ENCODE data around the gene TCF4. TPM values are rescaled to one million over a fixed set of nuclear protein-coding genes. Genes with fewer than 3 reads are reported as not detected.

Gene TCF4
- polyA plus RNA-seq, 1 donor, result 77.2 TPM

GRCh38 chr18:55385770-55386169, 202.2 kb downstream of the TCF4 start:
- DNase-seq, result no peak

DNA sequence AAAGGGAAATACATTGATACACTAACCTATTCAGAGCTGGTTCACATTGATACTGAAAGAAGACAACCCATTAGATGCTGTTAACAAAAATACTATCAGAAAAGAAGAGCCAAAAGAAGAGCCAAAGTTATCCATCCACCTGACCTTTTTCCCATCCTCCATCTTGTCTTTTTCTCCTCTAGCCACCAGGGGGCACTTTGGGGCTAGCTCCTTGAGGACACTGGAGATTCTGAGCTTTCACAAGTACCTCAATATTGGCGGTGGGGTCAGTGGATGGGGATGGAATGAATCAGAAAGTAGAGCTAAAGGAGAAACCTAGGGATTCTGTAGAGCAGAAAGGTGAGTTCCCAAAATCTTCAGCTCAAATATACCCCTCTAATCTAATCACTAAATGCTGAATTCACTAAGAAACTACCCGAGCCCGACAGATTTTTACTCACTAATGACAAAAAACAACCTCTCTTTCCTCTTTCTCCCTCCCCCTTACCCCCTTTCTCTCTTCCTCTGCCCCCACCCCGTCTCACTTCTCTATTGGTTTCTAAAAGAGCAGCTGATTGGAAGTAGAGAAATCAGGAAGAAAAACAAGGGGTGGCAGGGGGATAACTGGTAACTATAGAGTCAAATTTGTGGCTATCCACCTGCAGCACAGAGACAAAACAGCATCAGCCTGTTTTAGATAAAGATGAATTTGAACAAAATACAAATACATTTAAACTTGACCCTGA, 203.3 kb downstream of the TCF4 start:
- DNase-seq, result no peak

- DNase-seq, result no peak
These were observed 203.9 kb downstream of the TCF4 start for GRCh38 chr18:55384115-55384514.

DNA sequence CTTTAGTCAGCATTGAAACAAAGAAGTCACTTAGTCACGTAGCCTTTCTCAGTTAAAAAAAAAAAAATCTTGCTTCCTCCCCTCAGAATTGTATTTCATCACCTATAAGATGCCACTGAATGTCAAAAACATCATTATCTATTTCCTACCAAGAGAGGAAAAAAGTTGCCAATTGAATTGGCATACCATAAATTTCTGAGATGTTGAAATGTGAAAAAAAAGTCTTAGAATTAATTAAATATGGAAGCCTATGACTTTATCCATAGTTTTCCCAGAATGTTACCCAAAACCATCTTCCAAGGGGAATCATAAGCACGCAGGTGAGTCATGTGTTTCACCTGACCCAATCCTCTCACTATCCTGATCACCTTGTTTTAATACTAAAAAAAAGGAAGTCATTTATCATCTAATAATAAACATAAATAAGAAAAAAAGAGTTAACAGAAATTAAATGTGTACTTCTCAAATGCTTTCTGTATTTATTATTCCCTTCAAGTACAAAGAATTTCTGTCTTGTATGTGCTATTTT, 205.7 kb downstream of the TCF4 start:
- no peak for DNase-seq

DNA sequence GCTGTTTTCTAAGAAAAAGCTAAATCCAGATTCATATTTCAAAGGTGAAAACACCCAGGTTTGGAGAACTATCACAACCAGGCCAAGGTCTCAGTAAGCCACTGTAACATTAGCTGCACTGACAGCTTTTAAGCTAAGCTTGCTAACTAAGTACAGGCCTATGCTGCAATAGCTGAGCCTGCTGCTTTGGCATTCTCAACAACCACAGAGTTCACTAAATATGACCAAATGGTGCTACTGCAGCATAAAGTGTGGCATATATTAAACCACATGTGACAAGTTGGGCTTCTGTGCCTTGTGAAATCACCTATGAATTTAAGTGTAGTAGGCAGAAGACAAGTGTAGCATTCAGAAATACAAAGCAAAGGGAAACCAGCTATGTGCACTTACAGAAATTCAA, 206.7 kb downstream of the TCF4 start:
- DNase-seq, result no peak

- no peak for DNase-seq
These were observed 207.4 kb downstream of the TCF4 start for GRCh38 chr18:55380589-55380988.

GRCh38 chr18:55376387-55376786, 211.6 kb downstream of the TCF4 start:
- DNase-seq, result no peak

- DNase-seq, result no peak
These were observed 212.1 kb downstream of the TCF4 start for GRCh38 chr18:55375930-55376329.

GRCh38 chr18:55374741-55375140, 213.3 kb downstream of the TCF4 start:
- DNase-seq, result no peak

DNA sequence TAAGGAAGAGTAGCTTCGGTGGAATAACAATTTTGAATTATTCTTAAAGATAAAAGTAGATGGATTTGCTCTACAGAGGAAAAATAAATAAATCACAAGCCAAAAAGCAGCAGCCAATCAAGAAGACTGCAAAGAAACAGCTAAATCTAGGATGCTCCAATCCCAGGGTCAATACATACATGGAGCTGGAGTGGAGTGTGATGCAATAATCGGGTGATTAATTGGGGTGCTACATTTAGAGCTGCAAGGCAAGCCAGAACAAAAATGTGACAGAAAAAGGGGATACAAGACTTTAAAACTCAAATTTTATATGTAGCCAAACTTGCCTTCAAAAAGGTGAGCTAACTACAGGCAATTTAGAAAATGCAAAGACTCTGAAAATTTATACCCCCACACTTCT, 215.8 kb downstream of the TCF4 start:
- no peak for DNase-seq

- no peak for DNase-seq
These were observed 217.1 kb downstream of the TCF4 start for GRCh38 chr18:55370936-55371335.

GRCh38 chr18:55369346-55369745, 218.6 kb downstream of the TCF4 start:
- DNase-seq, result no peak

- no peak for DNase-seq
These were observed 222.7 kb downstream of the TCF4 start for GRCh38 chr18:55365342-55365741.

DNA sequence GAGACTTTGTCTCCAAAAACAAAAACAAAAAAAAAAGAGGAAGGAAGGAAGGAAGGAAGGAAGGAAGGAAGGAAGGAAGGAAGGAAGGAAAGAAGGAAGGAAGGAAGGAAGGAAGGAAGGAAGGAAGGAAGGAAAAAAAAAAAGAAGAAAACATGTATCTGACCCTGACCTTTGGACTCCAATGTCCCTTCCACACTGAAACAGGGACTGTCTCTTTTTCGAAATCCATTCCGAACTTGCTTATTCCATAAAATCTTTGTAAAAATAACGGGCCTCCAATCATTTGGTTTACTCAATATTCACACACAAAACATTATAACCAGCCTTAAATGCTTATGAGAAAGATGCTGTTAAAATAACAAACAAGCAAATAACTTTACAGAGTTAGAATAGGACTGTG, 225.7 kb downstream of the TCF4 start:
- DNase-seq, result no peak

DNA sequence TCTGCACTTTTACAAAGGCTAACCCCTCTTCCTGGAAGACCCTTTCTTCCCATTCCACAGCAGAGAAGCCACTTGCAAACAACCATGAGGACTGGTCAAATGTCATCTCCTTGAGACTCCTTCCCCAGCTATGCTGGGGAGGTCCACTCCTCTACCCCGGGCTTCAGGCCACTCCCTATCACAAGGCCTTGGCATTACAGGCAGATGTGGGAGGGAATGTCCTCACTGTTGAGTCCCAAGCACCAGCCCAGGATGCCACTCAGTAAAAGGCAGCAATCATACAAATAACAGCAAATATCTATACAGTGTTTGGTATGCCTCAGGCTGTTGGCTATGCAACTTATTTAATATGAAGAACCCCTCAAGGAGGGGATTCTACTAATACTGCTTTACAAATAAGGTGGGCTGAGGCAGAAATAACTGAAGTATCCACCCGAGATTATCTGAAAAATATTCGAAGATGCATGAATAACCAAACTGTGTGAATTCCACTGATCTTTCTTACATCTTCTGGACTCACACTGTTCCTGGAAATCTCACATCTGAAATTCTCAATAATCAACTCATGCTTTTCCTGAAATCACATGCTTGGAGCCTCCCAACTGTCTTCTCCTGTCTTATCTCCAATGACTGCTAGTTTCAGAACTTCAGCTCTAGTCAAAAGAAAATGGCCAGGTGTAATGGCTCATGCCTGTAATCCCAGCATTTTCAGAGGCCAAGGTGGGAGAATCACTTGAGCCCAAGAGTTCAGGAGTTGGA, 226.3 kb downstream of the TCF4 start:
- no peak for DNase-seq

DNA sequence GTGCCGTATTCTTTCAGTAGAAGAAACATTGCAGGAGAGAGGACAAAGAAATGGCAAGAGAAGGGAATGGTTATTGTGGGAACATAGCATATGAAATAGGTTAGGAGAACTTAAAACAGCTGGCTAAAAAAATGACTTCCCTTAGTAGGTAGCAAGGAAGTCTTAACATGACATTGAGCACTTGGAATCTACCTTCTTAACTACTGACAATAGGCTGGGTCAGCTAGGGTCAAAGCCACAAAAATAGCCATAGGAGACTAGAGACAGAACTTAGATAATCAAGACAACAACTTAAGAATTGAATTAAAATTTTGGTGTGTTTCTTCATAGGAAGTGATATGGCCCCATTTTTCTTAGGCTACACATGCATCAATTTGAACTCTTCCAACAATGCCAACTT, 227.9 kb downstream of the TCF4 start:
- no peak for DNase-seq

DNA sequence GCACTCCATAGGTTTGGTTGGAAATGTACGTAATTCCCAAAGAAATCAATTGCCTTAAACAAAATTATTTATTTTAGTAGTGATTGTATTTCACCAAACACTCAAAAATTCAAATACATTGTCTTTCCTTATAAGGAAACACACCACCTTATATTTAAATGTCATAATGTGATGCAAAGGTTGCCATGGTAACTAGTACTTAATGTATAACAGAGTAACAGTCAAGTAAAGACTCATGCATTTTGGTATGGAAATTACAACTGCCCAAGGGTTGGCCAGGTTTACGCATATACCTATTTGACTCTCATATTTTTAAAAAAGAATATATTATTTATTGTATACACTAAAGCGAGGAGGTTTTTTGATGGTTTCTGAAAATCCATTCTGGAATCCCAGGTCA, 231.2 kb downstream of the TCF4 start:
- DNase-seq, result no peak

DNA sequence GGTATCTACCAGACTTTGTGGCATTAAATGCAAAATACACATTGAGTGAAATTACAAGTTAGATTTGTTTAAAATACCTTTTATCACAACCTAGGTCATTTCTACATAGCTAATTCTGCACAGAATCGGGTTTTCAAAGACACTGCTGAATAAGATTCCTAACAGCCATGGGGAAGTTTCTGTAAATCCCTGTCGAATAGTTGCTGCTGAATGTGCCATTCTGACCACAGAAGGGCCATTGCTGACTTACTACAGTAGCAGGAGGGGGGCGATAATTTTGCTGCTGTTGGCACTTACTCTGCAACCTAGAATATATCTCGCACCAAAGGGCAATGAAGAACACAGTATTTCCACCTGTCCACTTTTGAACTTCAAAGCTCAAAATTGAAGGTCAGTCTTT, 232.8 kb downstream of the TCF4 start:
- no peak for DNase-seq

DNA sequence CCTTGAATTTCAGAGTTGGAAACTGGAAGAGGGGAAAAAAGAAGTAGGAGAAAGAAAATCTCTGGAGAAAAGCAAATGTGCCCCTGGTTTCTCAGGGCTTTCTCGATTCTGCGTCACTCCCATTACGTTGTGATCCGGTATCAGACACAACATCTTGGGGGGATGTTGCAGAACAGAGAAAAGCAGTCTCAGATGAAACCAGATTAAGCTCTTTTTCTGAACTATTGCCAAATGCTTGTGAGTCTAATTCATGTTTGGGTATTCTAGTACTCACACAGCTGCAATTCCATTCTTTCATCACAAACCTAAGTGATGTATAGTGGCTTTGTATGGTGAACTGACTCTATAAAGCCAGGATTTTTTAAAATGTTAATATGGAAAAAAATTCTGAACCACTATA, 233.2 kb downstream of the TCF4 start:
- DNase-seq, result no peak

- no peak for DNase-seq
These were observed 234.2 kb downstream of the TCF4 start for GRCh38 chr18:55353806-55354205.

GRCh38 chr18:55353391-55353790, 234.6 kb downstream of the TCF4 start:
- DNase-seq, result no peak

GRCh38 chr18:55351980-55352714, 235.8 kb downstream of the TCF4 start:
- no peak for DNase-seq

GRCh38 chr18:55351241-55351691, 236.7 kb downstream of the TCF4 start:
- DNase-seq, result no peak

Data from left kidney (tissue), 2 donors.